Ecto neural progenitor cell (in vitro differentiated cells): ENCODE measurements around the gene SLC26A6.

ENCODE experiments used
- DNase-seq: peaks from one replicate; pipeline ENCODE4 v3.0.0-alpha.2; 2018; ENCODE audit warnings: low spot score

Gene SLC26A6

DNA sequence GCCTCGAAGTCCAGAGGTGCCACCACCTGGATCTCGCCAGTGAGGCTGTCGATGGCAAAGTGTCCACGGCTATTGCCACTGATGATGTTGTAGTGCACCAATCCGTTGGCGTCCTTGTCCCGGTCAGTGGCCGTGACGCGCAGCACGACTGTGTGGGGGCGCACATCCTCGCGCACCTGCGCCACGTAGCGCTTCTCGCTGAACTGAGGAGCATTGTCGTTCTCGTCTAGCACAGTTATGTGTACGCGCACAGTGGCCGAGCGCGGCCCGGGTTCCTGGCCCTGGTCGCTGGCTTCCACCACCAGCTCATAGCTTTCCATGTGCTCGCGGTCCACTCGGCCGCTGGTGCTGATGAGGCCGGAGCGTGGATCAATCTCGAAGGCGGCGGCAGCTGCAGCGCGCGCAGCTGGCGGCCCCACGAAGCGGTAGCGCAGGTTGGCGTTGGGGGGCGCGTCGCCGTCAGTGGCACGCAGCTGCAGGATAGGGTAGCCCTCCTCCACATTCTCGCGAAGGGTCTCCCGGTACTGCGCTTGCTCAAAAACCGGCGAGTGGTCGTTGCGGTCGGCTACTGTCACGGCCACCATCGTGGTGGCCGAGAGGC, 25.6 kb upstream of the SLC26A6 start:
- DNase-seq: no peak

DNA sequence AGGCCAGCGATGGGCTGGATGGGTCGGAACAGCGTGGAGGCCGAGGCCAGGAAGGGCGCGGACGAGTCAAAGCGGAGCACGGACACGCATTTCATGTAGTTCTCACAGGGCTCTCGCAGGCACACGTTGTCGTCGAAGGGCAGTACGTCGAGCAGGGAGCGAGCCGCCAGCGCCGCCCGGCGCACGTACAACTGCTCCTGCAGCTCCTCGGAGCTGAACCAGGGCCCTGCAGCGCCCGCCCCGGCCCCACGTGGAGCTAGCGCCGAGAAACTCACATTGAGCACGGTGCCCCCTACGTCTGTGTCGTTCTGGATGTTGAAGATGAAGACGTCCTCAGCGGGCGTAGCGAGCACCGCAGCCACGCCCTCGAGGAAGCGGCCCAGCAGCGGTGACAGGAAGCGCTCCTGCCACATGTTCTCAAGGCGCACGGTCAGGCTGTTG, 21.6 kb upstream of the SLC26A6 start:
- no peak for DNase-seq

DNA sequence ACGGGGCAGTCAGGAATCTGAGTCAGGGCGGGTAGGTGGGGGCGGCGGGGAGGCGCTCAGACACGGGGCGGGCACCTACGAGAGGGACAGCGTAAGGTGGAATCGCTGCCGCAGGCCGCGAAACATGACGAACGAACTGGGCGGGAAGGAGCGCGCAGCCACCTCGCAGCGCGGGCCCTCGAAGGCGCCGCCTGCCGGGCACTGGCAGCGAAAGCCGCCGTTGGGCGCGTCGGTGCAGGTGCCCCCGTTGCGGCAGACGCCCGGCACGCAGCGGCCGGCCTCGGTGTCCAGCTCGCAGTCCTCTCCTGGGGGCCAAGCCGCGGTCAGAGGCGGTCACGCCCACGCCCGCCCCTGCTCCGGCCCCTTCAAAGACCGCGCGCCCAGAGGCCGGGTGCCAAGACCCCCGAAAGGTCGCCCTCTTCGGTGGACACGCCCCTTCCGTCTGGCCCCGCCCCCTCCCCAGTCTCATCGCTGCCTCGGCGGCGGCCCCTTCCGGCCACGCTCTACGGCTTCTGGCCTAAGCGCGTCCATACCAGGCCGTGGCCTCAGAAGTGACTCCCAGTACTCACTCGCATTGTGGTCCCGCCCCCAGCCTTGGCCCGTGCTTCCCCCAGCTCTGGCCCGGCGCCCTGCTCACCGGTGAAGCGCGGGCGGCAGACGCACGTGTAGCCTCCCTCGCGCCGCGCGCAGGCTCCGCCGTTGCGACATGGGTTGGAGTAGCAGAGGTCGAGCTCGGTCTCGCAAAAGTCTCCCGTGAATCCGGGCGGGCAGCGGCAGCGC, 21.0 kb upstream of the SLC26A6 start:
- peak; percentile 95 for DNase-seq

DNA sequence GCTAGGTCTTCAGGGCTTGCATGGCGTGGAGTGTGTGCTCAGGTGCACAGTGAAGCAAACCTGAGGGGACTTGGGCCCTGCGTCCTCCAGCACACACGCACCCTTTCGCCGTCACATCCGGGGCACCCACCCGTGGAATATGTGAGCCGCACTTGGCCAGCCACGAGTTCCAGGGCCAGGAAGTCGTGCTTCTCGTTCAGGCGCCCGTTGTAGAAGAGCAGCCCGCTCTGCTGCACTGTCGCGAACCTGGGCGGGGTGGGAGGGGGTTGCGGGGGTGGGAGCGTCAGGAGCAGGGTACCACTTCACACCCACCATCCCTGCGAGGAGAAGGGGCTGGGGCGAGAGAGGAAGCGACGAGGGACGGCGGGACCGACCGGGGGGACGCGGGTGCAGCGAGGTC, 20.3 kb upstream of the SLC26A6 start:
- no peak for DNase-seq

DNA sequence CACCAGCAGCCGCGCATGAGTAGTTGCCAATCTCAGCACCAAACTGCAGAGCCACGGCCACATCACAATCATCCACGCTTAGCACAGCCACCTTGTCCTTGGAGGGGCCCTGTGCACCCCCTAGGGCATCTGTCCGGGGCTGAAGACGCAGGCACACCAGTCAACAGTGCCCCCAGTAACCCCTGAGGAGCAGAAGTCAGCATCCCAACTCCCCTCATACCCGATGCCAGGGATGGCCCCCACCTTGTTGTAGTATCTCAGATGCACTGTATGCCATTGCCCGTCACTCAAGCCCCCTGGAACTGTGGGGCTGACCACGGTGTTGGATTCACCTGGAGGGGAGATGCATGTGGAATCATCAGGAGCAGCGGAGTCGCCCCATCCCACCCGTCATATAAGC, 19.8 kb upstream of the SLC26A6 start:
- no peak for DNase-seq

DNA sequence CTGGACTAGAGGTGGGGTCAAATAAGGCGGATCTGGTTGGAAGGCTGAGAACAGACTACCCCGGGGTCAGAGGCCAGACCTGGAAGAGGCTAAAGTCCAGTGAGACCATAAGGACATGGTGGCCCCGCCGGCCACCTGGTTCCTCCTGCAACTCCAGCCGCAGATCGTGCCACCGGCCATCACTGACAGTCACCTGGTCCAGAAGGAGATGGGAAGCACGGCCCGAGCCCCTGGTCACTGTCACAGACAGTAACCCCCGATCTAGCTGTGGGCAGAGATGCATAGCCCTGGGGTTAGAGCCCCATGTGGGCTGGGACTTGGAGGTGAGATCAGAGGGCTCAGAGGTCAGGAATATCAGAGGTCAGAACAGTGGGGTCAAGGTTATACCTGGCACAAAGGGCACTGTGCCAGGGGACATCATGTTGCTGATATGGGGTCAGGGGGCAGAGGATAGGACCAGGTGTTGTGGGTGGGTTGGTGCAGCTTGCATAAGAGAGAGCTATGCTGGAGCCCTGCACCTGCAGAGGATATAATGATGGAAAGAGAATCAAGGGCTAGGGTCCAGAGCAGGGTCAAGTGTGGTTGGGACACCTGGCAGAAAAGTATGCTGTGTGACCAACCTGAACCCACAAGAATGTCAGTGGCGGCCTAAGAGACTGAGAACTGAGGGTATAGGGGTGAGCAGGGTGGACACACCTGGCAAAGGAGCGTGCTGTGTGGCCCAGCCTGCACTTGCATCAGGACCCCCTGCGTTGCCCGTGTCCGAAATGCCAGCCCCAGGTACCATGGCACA, 17.9 kb upstream of the SLC26A6 start:
- DNase-seq: no peak

DNA sequence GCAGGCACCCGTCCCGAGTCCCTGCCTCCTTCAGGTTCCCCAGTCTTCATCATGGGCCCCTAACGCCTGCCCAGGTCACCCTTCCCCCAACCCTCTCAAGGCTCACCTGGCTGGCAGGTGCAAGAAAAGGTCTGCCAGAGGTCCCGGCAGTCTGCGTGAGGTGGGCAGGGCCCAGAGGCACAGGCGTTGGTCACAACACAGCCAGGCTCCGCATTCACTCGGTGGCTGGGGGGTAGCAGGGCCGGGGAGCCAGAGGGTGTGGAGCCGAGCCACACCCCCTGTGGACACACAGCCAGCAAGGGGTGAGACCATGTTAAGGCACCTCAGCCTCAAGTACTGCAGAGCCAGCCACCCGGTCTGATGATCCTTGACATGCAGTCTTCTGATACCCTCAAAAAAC, 16.5 kb upstream of the SLC26A6 start:
- no peak for DNase-seq

DNA sequence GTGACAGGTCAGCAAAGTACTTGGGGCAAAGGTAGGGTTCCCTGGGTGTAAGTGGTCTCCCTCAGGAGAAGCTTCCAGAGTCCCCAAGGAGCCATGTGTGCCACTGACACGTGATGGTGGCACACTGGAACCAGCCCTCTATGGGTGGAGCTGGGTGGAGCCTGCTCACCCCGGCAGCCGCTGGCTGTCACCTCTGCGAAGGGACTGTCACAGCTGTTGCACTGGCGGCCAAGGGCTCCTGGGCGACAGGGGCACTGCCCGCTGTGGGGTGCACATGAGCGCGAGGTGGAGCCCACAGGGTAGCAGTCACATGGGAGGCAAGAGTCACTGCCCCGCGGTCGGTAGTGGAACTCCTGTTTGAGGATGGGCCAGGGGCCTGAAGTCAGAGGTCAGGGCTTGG, 15.5 kb upstream of the SLC26A6 start:
- no peak for DNase-seq

DNA sequence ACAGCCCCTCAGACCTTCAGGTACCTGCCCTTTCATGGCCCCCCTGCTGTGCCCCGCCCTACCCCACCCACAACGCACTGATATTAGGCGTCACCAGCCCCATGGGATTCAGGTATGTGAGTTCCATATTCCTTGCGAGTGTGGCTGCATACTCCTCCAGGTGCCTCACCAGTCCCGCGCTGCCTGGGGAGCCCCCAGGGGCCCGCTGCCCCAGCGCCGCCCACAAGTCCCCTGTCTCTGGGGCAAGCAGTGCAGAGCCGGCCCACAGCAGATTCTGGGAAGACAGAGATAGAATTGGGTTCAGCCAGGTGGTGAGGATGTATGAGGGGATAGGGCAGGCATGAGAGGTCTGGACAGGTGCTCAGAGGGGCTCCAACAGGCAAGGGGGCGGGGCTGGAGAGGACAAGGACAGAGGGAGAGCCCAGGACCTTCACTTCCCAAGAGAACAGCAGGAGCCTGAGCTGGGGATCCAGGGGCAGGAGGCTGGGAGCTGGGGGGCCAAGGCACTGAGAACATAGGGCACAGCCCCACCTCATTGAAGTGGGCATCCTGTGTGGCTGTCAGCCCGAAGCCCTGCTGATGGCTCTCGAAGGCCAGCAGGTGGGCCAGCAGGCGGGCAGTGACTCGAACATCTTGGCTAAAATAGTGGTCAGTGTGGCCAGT, 13.1 kb upstream of the SLC26A6 start:
- no peak for DNase-seq

DNA sequence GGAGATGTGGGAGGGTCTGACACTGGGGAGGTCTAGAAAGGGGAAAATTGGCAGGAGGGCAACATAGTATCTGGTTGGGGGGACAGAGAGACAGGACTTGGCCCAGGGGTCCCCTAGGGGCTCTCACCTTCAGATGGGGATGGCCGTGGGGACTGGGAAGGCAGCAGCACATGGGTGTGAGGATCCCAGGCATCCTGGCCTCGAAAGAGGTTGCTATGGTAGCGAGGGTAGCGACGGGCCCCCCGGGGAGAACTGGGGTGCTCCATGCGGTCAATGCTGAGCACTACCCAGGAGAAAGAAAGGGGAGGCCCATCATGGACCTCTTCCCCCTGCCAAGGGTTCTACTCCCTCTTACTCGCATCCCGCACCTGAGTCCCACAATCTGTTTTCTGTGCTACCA, 12.5 kb upstream of the SLC26A6 start:
- no peak for DNase-seq

DNA sequence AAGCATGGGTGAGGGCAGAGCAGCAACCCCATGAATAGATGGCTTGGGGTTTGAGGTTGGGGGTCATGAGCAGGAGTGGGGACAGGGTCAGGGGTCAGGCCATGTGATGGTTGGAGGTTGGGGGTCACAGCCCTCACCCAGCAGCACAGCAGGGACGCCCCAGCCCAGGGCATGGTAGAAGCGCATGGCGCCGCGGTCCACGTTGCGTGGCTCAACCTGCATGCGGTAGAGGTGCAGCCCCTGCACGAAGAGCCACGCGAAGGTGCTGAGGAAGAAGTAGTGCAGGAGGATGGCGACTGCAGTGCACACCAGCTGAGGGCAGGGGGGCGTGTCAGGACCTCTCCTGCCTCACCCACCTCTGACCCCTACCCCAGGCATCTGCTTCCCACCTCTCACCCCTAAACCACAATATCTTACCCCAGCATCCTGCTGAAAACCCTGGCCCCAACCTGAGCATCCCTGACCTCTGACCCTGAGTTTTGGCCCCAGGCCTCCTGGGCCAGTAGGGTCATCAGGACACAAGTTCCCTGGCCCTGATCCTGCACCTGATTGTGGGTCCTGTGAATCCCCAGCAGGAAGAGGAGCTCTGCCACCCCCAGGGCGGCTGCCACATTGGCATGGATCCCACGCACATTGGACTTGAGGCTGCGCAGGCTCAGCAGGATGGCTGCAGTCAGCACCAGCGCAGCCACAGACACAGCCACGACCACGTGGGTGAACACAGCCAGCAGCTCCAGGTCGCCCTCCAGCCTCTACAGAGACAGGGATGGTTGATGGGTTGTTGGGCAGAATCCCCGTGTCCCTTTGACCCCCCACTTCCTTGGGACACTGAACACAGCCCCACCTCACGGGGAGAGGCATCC, 9.9 kb upstream of the SLC26A6 start:
- DNase-seq: no peak

DNA sequence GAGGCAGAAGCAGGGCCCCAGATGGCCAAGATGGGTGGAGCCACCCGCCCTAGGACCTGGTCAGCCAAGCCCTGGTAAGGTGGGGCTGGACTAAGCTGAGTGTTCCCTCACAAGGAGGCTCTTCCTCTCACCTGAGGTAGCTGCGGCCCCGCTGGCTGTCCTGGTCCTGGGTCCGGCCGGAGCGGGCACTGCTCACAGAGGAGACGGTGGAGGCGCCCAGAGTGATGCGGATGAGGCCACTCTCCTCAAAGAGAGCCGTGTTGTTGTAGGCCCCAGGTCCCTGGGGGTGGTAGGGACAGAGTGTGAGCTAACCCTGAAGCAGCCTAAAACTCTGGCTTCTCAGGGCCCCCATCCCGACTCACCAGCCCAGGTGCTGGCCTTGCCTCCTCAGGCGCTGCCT, 7.3 kb upstream of the SLC26A6 start:
- DNase-seq: no peak

DNA sequence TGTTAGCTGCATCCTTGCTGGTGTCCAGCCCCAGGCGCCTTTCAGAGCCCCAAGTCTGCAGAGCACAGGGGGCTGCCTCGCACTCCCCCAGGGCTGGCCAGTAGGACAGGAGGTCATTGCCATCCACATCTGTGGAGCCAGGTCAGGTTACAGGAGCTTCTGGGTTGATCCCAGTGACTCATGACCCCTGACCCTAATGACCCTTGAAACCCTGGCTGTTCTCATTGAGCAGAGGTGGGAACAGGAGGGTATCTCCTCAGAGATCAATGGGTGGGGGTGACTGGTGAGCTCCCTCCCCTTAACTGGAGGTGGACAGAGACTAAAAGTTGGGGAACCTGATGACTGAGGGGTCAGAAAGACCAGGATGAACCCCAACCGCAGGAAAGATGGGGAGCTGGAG, 6.1 kb upstream of the SLC26A6 start:
- no peak for DNase-seq

DNA sequence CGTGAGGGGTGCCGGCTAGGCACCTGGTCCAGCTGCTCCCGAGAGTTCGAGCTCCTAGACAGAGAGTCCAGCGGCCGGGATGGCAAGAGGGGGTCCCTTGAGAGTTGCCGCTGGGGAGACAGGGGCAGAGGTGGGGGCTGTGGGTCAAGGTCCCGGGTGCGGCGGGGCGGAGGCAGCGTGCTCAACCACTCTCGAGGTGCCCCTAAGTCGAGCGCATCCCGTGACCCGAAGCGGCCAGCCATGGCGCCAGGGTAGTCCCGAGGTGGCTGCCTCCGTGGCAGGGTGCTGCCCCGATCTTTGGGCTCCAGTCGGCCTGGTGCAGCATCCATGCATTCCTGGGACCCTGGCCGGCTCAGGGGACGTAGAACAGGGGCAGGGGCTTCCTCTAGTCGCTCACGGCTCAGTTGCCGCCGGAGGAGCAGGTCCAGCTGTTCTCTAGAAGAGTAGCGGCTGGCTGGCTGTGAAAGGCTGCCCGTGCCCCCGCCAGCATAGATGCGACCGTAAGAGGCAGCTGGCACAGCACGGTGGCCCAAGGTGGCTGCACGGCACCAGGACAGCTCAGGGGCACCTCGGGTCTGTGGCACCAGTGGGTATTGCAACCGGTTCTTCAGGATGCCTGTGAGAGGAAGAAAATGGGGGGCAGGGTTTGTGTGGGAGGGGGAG, 4.8 kb upstream of the SLC26A6 start:
- DNase-seq: no peak

DNA sequence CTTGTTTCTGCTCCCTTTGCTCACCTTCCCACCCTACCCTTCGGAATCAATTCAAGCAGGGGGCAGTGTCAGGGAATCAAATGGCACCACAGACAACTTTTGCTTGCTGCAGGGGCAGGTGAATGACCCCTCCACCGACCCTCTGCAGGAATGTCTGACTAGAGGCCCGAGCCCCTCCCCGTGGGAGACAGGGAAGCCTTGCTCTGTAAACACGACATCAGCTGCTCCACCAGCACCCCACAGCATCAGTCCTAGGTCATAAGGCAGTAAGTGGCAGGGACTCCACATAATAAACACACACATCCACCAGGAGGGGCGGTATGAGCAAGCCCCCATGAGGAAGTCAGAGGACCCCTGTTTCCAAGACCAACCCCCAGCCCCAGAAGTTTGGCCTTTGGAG, 2.0 kb upstream of the SLC26A6 start:
- no peak for DNase-seq

DNA sequence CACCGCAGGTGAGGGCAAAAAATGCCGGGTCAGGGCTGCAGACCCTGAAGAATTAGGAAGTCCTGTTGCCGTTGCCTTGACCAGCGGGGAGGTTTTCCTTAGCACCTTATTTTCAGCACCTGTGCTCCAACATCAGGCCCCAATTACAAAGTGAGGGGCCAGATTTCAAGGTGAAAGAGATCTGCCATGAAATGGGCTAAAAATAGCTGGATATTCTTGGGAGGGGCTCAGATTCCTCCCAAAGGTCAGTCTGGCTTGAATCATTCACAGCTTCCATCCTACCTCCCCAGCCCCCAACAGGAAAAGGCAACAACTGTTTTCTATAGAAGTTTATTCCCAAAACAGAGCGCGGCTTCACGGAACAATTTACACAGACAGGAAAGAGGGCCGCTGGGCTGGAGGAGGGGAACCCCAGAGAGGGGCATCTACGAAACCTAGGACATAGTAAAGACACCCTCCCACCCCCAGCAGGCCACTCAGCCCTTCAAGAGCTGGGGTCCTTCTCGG, 941 bp upstream of the SLC26A6 start:
- DNase-seq: no peak

DNA sequence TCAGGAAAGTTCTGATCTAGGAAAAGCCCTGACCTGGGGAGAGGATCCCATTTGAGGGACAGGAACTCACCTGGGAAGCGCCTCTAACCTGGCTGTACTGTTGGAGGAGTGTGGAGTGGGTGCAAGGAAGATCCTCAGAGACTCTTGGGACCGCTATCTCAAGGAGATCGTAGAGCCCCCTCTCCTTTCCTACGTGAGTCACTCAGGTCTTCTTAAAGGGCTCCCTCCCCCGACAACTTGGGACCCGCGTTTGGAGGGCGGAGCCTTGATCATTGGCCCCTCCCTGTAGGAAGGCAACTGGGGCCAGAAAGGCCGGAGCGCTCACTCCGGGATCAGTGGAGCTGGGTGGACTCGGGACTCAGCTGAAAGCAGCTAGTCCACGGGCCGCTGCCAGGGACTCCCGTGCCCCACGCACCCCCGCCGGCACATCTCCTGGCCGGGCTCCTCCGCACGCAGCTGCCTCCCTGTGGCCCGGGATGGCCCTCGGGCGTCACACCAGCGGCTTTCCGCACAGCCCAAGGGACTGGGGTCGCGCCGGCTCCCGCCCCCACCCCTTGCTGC, 520 bp downstream of the SLC26A6 start:
- no peak for DNase-seq

DNA sequence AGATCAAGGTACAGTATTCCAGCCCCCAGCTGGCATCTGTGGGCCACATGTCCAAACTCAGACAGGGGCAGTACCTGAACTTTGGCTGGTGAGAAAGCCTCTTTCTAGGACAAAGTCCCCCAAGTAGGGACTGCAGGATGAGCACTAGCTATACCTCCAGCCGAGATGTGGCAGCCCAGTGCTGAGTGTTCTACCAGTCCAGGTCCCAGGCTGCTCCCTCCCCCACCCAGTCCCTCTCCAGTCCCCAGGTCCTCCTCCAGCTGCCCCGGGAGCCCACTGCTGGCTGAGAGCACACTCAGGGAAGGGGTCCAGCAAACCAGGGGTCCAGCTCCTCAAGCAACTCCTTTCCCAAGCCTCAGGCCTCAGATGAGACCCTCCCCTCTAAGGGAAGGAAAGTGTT, 1.5 kb downstream of the SLC26A6 start:
- DNase-seq: no peak

DNA sequence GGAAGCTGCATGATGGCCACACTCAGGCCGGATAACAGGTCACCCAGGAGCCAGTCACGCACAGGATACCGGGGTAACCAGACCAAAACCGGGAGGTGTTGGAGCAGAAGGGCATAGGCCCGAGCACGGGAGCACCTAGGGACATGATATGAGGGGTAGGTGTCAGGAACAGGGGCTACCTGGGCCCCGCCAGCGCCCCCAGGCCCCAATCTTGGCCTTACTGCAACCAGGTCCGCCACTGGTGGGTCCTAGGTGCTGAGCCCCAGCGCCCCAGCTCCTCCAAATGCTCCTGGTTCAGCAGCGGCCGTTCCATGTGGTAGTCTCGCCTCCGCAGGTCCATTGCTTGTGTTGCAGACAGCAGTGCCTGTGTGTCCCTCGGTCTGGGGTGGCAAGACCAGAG, 2.0 kb downstream of the SLC26A6 start:
- no peak for DNase-seq
